Aorta (tissue), 5 donors: ENCODE measurements around the gene DDX25. TPM values are rescaled to one million over a fixed set of nuclear protein-coding genes. Genes with fewer than 3 reads are reported as not detected.
"Not testable (repeated sequence)": the region's sequence is repeated elsewhere in the genome, so short reads cannot be mapped to it uniquely, and the experiment has no call there.

Source experiments
- ATAC-seq: fragments of 200-7000 bp; cut with Tn5 transposase; one replicate; pipeline ENCODE4 v1.9.1; 2022; ENCODE audit warnings: moderate library complexity; ENCODE audit not compliant: low FRiP score
- DNase-seq, 2 donors: peaks; one replicate each; pipeline ENCODE4 v3.0.0-alpha.2; 2020
- H3K27ac ChIP-seq, 2 donors: one replicate each; pipeline ENCODE4 v1.5.1; 2013; ENCODE audit warnings: low read length in 2 of 2, mild to moderate bottlenecking in 2 of 2, moderate library complexity in 2 of 2, control low read depth in 1 of 2, inconsistent platforms in 1 of 2, low read depth in 1 of 2
- H3K27me3 ChIP-seq, 2 donors: one replicate each; pipeline ENCODE4 v1.6.1; 2013; ENCODE audit warnings: control low read depth in 1 of 2, low read length in 1 of 2, mild to moderate bottlenecking in 1 of 2, moderate library complexity in 1 of 2; ENCODE audit not compliant: insufficient read depth in 2 of 2, control insufficient read depth in 1 of 2
- H3K36me3 ChIP-seq, 2 donors: one replicate each; pipeline ENCODE4 v1.6.1; 2013; ENCODE audit warnings: control low read depth in 1 of 2, low read length in 1 of 2, mild to moderate bottlenecking in 1 of 2; ENCODE audit not compliant: insufficient read depth in 2 of 2, control insufficient read depth in 1 of 2
- H3K4me1 ChIP-seq, 2 donors: one replicate each; pipeline ENCODE4 v1.6.1; 2013; ENCODE audit warnings: low read length in 2 of 2, control low read depth in 1 of 2, mild to moderate bottlenecking in 1 of 2, moderate library complexity in 1 of 2; ENCODE audit not compliant: insufficient read depth in 2 of 2, control insufficient read depth in 1 of 2
- H3K4me3 ChIP-seq, 2 donors: one replicate each; pipeline ENCODE4 v1.5.1; 2013; ENCODE audit warnings: low read length in 2 of 2, control low read depth in 1 of 2, mild to moderate bottlenecking in 1 of 2
- H3K9me3 ChIP-seq: one replicate; pipeline ENCODE4 v1.6.1; 2013; ENCODE audit warnings: mild to moderate bottlenecking, low read length; ENCODE audit not compliant: control insufficient read depth
- WGBS, 2 donors: extraction: QIAGEN DNeasy Blood & Tissue Kit; methylation state at CpG; one replicate each; pipeline ENCODE4 v1.1.7; 2013; 5-methylcytosine and 5-hydroxymethylcytosine counted together
- intact Hi-C, 2 donors: fragments of 100-400 bp; cut with DNase I; formaldehyde crosslinking; loops; one replicate each; pipeline versions ENCODE4 v1.14.2 to v1.15.0; 2022
- long read RNA-seq, 2 donors: library from polyadenylated mRNA; unstranded; transcript quantifications; one replicate each; pipeline ENCODE4 v2.0.0, GENCODE V29; 2020 to 2021
- polyA plus RNA-seq, 2 donors: library from polyadenylated mRNA; stranded (reverse); fragments of 200-250 nt; gene quantifications; one replicate each; pipeline ENCODE4 v1.2.3, GENCODE V29; 2013
- total RNA-seq, 2 donors: library from RNA; stranded (reverse); fragmentation: NEBNext Ultra II Directional; extraction: Animal tissue kit (Norgen Biotek cat#: 25700); gene quantifications; one replicate each; pipeline ENCODE4 v1.2.1, GENCODE V29; 2021
- donor health status: healthy with polysubstance abuse.
- donor health status: Bipolar disorder and iron deficiency.
- donor health status: DM: no; HTN: no; CAD: no.
- donor health status: DM: no; HTN: no; CAD: no.
- donor health status: DM: yes; HTN: yes; CAD: no.

The DDX25 gene
- under 1 TPM in 1 of 2 donors, not detected in 1; 0.30 TPM for total RNA-seq
- polyA plus RNA-seq, result not detected
- long read RNA-seq, donor 1, partial matches to known transcripts, result 0 of 1 reads
- long read RNA-seq, donor 1, other reads (novel, unspliced or antisense), result 0 of 1 reads
- long read RNA-seq, donor 2, result 0 reads

DNA sequence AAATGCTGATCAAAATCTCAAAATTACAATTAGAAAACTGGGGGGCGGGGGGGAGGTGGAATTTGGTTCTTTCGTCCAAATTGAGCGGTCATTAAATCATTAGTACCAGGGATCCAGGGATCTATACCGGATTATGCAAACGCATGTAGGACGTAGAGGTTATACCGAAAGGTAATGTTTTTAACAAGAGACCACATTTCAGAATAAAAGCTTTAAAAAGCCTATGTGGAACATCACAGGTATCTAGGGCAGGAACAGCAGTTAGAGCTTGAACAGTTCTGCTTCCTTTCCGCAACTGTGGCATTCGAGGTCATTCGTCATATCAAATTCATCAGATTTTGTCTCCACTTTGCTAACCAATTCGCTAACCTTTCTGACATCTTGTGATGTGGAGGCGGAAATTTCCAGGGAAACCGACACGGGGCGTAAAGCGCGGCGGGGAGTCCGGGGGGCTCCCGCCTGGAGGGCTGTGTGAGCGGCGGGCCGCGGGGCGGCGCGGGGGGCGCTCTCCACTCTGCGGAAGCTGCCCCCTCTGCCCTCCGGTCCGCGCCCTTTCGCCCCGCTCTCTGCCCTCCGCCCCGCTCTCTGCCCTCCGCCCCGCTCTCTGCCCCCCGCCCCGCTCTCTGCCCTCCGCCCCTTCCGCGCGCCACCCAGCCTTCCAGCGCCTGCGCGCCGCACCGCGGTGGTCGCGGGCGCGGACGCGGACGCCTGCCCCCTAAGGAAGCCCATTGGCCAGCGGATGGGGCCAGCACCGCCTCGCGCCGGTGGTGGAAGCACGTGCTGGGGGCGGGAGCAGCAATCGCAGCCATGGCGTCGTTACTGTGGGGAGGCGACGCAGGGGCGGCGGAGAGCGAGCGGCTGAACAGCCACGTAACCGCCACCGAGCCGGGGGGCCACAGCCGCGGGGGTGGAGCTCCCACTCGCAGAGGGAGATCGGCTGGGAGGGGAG, at the start of gene DDX25:
DDX25 (plus strand) TSS at position 798 of the 949 bp plus-strand sequence; CDS start at position 808, 10 bp downstream.
- 2 to 4% methylated on average over 78 to 81 of the region's 81 CpGs for WGBS, 2 donors
- no peak for ATAC-seq
- intact Hi-C loops, result no loop called here

DNA sequence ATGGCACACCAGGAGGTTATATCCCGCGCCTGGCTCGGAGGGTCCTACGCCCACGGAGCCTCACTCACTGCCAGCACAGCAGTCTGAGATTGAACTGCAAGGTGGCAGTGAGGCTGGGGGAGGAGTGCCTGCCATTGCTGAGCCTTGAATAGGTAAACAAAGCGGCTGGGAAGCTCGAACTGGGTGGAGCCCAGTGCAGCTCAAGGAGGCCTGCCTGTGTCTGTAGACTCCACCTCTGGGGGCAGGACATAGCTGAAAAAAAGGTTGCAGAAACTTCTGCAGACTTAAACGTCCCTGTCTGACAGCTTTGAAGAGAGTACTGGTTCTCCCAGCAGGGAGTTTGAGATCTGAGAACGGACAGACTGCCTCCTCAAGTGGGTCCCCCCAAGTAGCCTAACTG, 46.6 kb upstream of the DDX25 start:
- not testable (repeated sequence) for ATAC-seq
- WGBS, 2 donors, result 83 to 88% methylated on average over 9 of the region's 9 CpGs

More for the DNA sequence above, at the start of gene DDX25:
- no peak within 1 kb of the TSS for H3K27ac ChIP-seq
- H3K9me3 ChIP-seq, result no peaks in the 10 kb centered on the region
- H3K4me1 ChIP-seq, result no peaks in the 10 kb centered on the region
- DNase-seq, result no peak
- H3K27me3 ChIP-seq, result no peaks in the 10 kb centered on the region
- H3K4me3 ChIP-seq, result peak within 1 kb of the TSS in 1 of 2 donors; percentile 50
- peaks cover 0 to 2% of the 10 kb centered on the region in 2 donors for H3K36me3 ChIP-seq

DNA sequence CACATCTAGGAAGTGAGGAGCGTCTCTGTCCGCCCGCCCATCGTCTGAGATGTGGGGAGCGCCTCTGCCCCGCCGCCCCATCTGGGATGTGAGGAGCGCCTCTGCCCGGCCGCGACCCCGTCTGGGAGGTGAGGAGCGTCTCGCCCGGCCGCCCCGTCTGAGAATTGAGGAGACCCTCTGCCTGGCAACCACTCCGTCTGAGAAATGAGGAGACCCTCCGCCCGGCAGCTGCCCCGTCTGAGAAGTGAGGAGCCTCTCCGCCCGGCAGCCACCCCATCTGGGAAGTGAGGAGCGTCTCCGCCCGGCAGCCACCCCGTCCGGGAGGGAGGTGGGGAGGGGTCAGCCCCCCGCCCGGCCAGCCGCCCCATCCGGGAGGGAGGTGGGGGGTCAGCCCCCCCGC, 41.5 kb upstream of the DDX25 start:
- DNase-seq, H3K27ac ChIP-seq, H3K27me3 ChIP-seq, H3K9me3 ChIP-seq, H3K36me3 ChIP-seq, H3K4me1 ChIP-seq, H3K4me3 ChIP-seq, intact Hi-C loops, ATAC-seq: not testable (repeated sequence)
- 94 to 96% methylated on average over 8 to 33 of the region's 33 CpGs for WGBS, 2 donors

More for the DNA sequence above, 46.6 kb upstream of the DDX25 start:
- H3K36me3 ChIP-seq, H3K27ac ChIP-seq, DNase-seq, H3K9me3 ChIP-seq, H3K4me3 ChIP-seq, intact Hi-C loops, H3K27me3 ChIP-seq, H3K4me1 ChIP-seq: not testable (repeated sequence)

DNA sequence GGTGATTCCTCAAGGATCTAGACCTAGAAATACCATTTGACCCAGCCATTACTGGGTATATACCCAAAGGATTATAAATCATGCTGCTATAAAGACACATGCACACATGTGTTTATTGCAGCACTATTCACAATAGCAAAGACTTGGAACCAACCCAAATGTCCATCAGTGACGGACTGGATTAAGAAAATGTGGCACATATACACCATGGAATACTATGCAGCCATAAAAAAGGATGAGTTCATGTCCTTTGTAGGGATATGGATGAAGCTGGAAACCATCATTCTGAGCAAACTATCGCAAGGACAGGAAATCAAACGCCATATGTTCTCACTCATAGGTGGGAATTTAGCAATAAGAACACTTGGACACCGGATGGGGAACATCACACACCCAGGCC, 39.0 kb upstream of the DDX25 start:
- DNase-seq, H3K27ac ChIP-seq, ATAC-seq, H3K4me1 ChIP-seq, intact Hi-C loops, H3K9me3 ChIP-seq, H3K4me3 ChIP-seq, H3K27me3 ChIP-seq, H3K36me3 ChIP-seq: not testable (repeated sequence)
- 92 to 94% methylated on average over 4 of the region's 4 CpGs for WGBS, 2 donors

DNA sequence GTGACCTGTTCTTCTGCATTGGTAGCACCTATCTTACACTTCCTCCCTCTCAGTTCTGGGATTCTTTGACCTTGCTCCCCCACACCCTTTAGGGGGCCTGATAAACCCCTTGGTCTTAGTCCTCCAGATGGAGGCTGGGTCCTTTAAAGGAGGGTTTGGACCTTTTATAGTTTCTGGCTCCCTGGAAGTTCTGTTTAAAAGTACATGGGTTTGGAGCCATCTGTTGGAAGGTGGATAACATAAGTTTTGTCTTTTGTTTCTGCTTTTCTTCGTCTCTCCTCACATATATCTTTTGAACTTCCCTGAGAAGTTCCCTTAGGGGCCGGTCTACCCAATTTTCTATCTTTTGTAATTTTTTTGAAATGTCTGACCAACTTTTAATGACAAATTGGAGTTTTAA, 34.8 kb upstream of the DDX25 start:
- no peaks in the 10 kb centered on the region for H3K4me1 ChIP-seq
- H3K4me3 ChIP-seq, result no peak overlapping the region
- intact Hi-C loops, result no loop called here
- no peak for ATAC-seq
- no peaks in the 10 kb centered on the region for H3K9me3 ChIP-seq
- H3K27me3 ChIP-seq, result no peaks in the 10 kb centered on the region
- no peak for DNase-seq
- no peak overlapping the region for H3K27ac ChIP-seq
- H3K36me3 ChIP-seq, result no peaks in the 10 kb centered on the region
- 65 to 75% methylated on average over 2 of the region's 2 CpGs for WGBS, 2 donors

DNA sequence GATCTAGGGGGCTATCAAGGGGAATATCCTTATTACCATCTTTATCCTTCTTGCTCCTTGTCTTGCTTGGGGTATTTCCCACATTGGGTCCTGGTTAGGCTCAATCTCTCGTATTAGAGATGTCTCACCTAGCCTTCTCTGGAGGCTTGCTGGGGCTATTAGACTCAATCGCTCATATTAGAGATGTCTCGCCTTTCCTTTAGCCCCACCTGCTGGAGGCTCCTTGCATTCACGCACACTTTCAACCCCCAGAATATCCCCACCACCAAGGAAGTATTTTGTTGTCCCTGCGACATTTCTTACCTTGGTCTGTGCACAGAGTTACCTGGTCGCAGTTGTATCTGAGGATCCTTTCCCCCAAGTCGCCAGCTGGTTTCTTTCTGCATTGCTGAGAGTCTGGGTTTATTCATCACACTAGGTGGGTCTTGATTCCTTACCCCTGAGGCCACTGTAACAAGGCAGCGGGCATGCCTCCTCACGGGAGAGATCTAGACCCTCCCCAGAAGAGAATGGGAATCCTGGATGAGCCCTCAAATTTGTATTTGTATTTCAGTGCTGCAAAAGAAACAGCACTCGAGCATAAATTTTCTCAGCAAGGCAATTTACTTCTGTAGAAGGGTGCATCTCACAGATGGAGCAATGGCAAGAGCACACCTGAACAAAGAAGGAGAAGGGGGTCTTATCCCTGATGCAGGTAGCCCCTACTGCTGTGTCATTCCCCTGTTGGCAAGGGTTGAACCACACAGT, 32.7 kb upstream of the DDX25 start:
- H3K27ac ChIP-seq, result no peak overlapping the region
- no peaks in the 10 kb centered on the region for H3K36me3 ChIP-seq
- ATAC-seq (no peak), DNase-seq (no peak)
- H3K4me3 ChIP-seq, result no peak overlapping the region
- WGBS, 2 donors, result 70% methylated on average over 10 of the region's 10 CpGs
- intact Hi-C loops, result loop anchor here in 1 of 2 donors (5.0 to 10.0 kb wide), 2 partner anchors 149 to 437 kb away; no protein-coding TSS in a partner anchor
- no peaks in the 10 kb centered on the region for H3K27me3 ChIP-seq
- no peaks in the 10 kb centered on the region for H3K9me3 ChIP-seq
- no peaks in the 10 kb centered on the region for H3K4me1 ChIP-seq

DNA sequence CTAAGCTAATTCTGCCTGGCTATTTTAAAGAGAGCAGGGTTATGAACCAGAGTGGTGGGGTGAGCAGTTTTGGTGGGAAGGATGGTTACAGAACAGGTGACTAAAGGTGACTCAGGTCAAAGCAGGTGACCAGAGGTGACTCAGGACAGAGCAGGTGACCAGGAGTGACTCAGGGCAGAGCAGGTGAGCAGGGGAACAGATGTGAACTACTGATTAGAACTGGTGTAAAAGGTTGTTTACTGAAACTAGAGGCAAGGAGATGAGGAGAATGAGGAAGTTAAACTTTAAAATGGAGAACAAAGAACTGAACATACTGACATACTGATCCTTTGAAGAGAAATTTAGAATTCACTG, 32.2 kb upstream of the DDX25 start:
- Histone ChIP-seq H3K36me3 (no peaks in the 10 kb centered on the region), H3K27me3 (no peaks in the 10 kb centered on the region), H3K9me3 (no peaks in the 10 kb centered on the region), H3K27ac (no peak overlapping the region), H3K4me1 (no peaks in the 10 kb centered on the region), H3K4me3 (no peak overlapping the region)
- ATAC-seq (no peak), DNase-seq (no peak)
- intact Hi-C loops, result loop anchor here in 1 of 2 donors (5.0 to 10.0 kb wide), 2 partner anchors 150 to 437 kb away; no protein-coding TSS in a partner anchor

DNA sequence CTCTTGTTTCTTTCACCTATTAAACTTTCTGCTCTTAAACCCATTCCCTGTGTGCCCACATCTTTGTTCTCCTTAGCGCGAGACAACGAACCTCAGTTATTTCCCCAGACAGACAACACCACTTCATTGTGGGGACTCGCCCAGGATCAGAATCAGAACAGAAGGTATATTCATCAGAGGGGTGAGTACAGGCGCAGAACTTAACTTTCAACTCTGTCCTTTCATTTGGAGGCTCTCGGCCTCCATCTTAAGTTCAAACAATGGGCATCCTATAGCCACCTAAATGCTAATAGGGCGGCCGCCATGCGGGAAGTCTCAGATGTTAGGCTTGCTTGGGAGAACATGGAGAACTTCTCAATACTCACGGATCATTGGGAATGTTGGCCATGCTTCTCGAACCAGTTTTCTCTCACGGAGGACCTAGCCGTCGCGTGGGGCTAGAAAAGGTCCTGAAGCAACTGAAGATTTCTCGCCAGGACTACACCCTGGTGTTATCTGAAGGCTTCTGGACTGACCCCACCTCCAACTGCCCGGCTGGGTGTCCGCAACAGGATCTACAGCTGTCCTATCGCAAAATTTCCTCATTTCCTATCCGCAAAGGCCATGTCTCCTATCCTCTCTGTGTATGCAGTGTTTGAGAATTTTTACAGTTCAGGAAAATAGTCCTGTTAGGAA, 30.3 kb upstream of the DDX25 start:
- Histone ChIP-seq H3K27ac (no peak overlapping the region), H3K9me3 (no peaks in the 10 kb centered on the region), H3K4me1 (no peaks in the 10 kb centered on the region), H3K27me3 (no peaks in the 10 kb centered on the region), H3K4me3 (no peak overlapping the region), H3K36me3 (no peaks in the 10 kb centered on the region)
- intact Hi-C loops, result loop anchor here in 1 of 2 donors (5.0 to 10.0 kb wide), 2 partner anchors 152 to 439 kb away; no protein-coding TSS in a partner anchor
- WGBS, 2 donors, result 72 to 79% methylated on average over 19 to 20 of the region's 20 CpGs
- no peak for DNase-seq
- no peak for ATAC-seq
